K562 (cell line): ENCODE measurements around the gene ANKRD16. TPM values are rescaled to one million over a fixed set of nuclear protein-coding genes. Genes with fewer than 3 reads are reported as not detected.

Source experiments
- ATAC-seq: fragments of 200-7000 bp; cut with Tn5 transposase; 3 replicates; pipeline ENCODE4 v1.9.1; 2020; ENCODE audit warnings: moderate library complexity
- BruUV-seq: library from RNA; stranded (reverse); fragments of 400-500 nt; replicated peaks from 2 replicates; lab custom pipeline; 2021; lab: Mats Ljungman, UMichigan
- CTCF ChIA-PET: fragments of 300-600 bp; formaldehyde crosslinking; extraction: SDS; loops from one replicate; lab custom pipeline; 2021; ENCODE audit warnings: low intra/inter-chr PET ratio; lab: Yijun Ruan, JAX
- POLR2A ChIA-PET: fragments of 300-600, 350-650 bp; sonication (Branson Sonifier 250); formaldehyde crosslinking; extraction: SDS; loops from one replicate; lab custom pipeline; 2021; ENCODE audit warnings: antibody characterized with exemption, inconsistent platforms; lab: Yijun Ruan, JAX
- DNase-seq, 4 experiments: peaks; one replicate each; pipeline versions ENCODE4 v3.0.0 to v3.0.0-alpha.2; 2011 to 2018; ENCODE audit warnings: low spot score in 3 of 4, mixed read lengths in 3 of 4; ENCODE audit errors: extremely low read depth in 1 of 4
- FAIRE-seq: peaks from 2 replicates; lab custom pipeline; 2011; peaks lifted over from hg19 to GRCh38; lab: Jason Lieb, UNC
- H2AFZ ChIP-seq: 2 replicates; pipeline ENCODE4 v1.6.0; 2011; ENCODE audit warnings: low read depth, low read length, control low read depth, inconsistent platforms
- H3K27ac ChIP-seq: fragments of 200-600 bp; 3 replicates; pipeline ENCODE4 v1.8.0; 2011; ENCODE audit warnings: low read depth, mild to moderate bottlenecking, control low read depth, inconsistent platforms, low read length, moderate library complexity, mixed read lengths; ENCODE audit errors: extremely low read depth
- H3K27me3 ChIP-seq, 2 experiments: fragments of 300-600 bp in 1 of 2; 2 replicates in 1 of 2; 3 replicates in 1 of 2; pipeline versions ENCODE4 v1.6.0 to v1.8.0; 2011; ENCODE audit warnings: inconsistent platforms in 2 of 2, low read length in 2 of 2, mild to moderate bottlenecking in 1 of 2, mixed read lengths in 1 of 2, moderate library complexity in 1 of 2; ENCODE audit not compliant: control insufficient read depth in 2 of 2, insufficient read depth in 2 of 2
- H3K36me3 ChIP-seq: fragments of 300-600 bp; 3 replicates; pipeline ENCODE4 v1.8.0; 2011; ENCODE audit warnings: mild to moderate bottlenecking, low read length, inconsistent platforms; ENCODE audit not compliant: control insufficient read depth, insufficient read depth
- H3K4me1 ChIP-seq, 2 experiments: fragments of 200-600 bp in 1 of 2; replicated peaks in 1 of 2; 2 replicates in 1 of 2; 3 replicates in 1 of 2; pipeline versions ENCODE4 v1.5.1 to v1.8.0; 2011; ENCODE audit warnings: inconsistent platforms in 2 of 2, low read length in 2 of 2, mild to moderate bottlenecking in 1 of 2, mixed read lengths in 1 of 2, moderate library complexity in 1 of 2; ENCODE audit not compliant: control insufficient read depth in 2 of 2, insufficient read depth in 2 of 2
- H3K4me2 ChIP-seq: 2 replicates; pipeline ENCODE4 v1.6.1; 2011; ENCODE audit warnings: low read length, control low read depth, inconsistent platforms, mixed read lengths; ENCODE audit not compliant: insufficient read depth
- H3K4me3 ChIP-seq: fragments of 200-600 bp; sonication (generic), shearing (Covaris generic); 2 replicates; pipeline ENCODE4 v1.5.1; 2016; ENCODE audit warnings: control low read depth, inconsistent platforms
- H3K79me2 ChIP-seq: fragments of 200-600 bp; 3 replicates; pipeline ENCODE4 v1.8.0; 2011; ENCODE audit warnings: low read length, inconsistent platforms; ENCODE audit not compliant: control insufficient read depth, insufficient read depth
- H3K9ac ChIP-seq, 2 experiments: 2 replicates each; pipeline versions ENCODE4 v1.6.0 to v1.6.1; 2011; ENCODE audit warnings: low read depth in 2 of 2, low read length in 2 of 2, control low read depth in 1 of 2, inconsistent platforms in 1 of 2, mild to moderate bottlenecking in 1 of 2, mixed read lengths in 1 of 2; ENCODE audit not compliant: insufficient read depth in 1 of 2
- H3K9me1 ChIP-seq: one replicate; pipeline ENCODE4 v1.6.0; 2011; ENCODE audit warnings: inconsistent platforms, mild to moderate bottlenecking, low read length, moderate library complexity; ENCODE audit not compliant: control insufficient read depth, insufficient read depth
- H3K9me3 ChIP-seq: replicated peaks from 2 replicates; pipeline ENCODE4 v1.5.1; 2011; ENCODE audit warnings: low read depth, low read length, inconsistent platforms; ENCODE audit not compliant: control insufficient read depth, insufficient read depth
- H4K20me1 ChIP-seq: replicated peaks from 2 replicates; pipeline ENCODE4 v1.6.1; 2011; ENCODE audit warnings: low read length, inconsistent platforms, mixed read lengths; ENCODE audit not compliant: control insufficient read depth, insufficient read depth
- ARID3A ChIP-seq: IDR thresholded peaks from 2 replicates; pipeline ENCODE4 v1.6.1; 2012; ENCODE audit warnings: low read depth, low read length, improper control_type of control experiment, borderline replicate concordance
- CBFB ChIP-seq: sonication (generic); formaldehyde crosslinking; IDR thresholded peaks from 2 replicates; pipeline ENCODE4 v1.4.0; 2020; ENCODE audit warnings: mild to moderate bottlenecking, missing genetic modification reagents
- ZC3H4 ChIP-seq: sonication (generic); formaldehyde crosslinking; IDR thresholded peaks from 2 replicates; pipeline ENCODE4 v1.9.0; 2021; ENCODE audit warnings: missing genetic modification reagents, borderline replicate concordance
- ZNF740 ChIP-seq, 3 experiments: fragments of 200-800 bp in 1 of 3; sonication (Bioruptor generic) in 1 of 3; sonication (generic) in 1 of 3; formaldehyde crosslinking in 1 of 3; IDR thresholded peaks; 2 replicates each; pipeline versions ENCODE4 v1.6.1 to v1.8.0; 2016 to 2022; ENCODE audit warnings: mild to moderate bottlenecking in 2 of 3, missing compliant biosample characterization in 2 of 3, missing genetic modification characterization in 2 of 3, missing genetic modification reagents in 1 of 3
- WGBS: fragments of 100-300 bp; shearing (Covaris generic); methylation state at CpG from one replicate; pipeline ENCODE4 v1.1.6; 2016; ENCODE audit warnings: low coverage, mixed read lengths; ENCODE audit not compliant: insufficient coverage; ENCODE audit errors: missing lambda C conversion rate; 5-methylcytosine and 5-hydroxymethylcytosine counted together
- in situ Hi-C: fragments of 300-500 bp; cut with MboI; formaldehyde crosslinking; loops from 4 replicates; pipeline ENCODE4 v1.15.0; 2018; ENCODE audit warnings: inconsistent platforms, mixed read lengths
- intact Hi-C: fragments of 100-400 bp; cut with micrococcal nuclease; formaldehyde crosslinking; loops from 2 replicates; pipeline ENCODE4 v1.14.2; 2022
- polyA plus RNA-seq, 8 experiments: library from polyadenylated mRNA; depleted of rRNA in 4 of 8; stranded (reverse) in 5 of 8; unstranded in 3 of 8; fragments of >200 nt; fragmentation: Nextera tagmentation in 2 of 8; fragmentation: Illumina TruSeq in 1 of 8; extraction: Ambion mirVana in 2 of 8; extraction: Trizol in 1 of 8; gene quantifications; 2 replicates each; pipeline versions ENCODE4 v1.2.1 to v1.2.3, GENCODE V29; 2011 to 2014; ENCODE audit warnings: inconsistent platforms in 1 of 8, missing spikeins in 1 of 8
- total RNA-seq, 7 experiments: library from RNA; depleted of rRNA in 6 of 7; stranded (reverse); fragments of >200 nt in 6 of 7; fragmentation: Illumina TruSeq in 2 of 7; extraction: Trizol in 2 of 7; gene quantifications; 2 replicates each; pipeline versions ENCODE4 v1.2.1 to v1.2.3, GENCODE V29; 2011 to 2021; ENCODE audit warnings: low replicate concordance in 1 of 7

Gene ANKRD16
- total and polyA plus RNA-seq, 9 of the 15 experiments (the other 6 are each of a cell fraction or from before 2014, with no cell fraction given), result 1.5 to 16.0 (median 9.5) TPM

- Histone ChIP-seq H3K36me3 (peaks cover 69% of the 10 kb centered on the region), H3K4me1 (peaks cover 0 to 7% of the 10 kb centered on the region in 2 experiments; a peak in 2 of 5 replicates), H2AFZ (no peak overlapping the region), H3K9ac (no peak overlapping the region), H3K27ac (no peak overlapping the region), H3K9me1 (no peaks in the 10 kb centered on the region), H3K9me3 (no peaks in the 10 kb centered on the region), H3K27me3 (no peaks in the 10 kb centered on the region), H3K4me3 (no peak overlapping the region), H3K4me2 (no peak overlapping the region), H4K20me1 (no peaks in the 10 kb centered on the region), H3K79me2 (peaks cover 64% of the 10 kb centered on the region)
- intact Hi-C loops (no loop called here), in situ Hi-C loops (no loop called here)
- WGBS, result 97% methylated on average over 3 of the region's 4 CpGs
- DNase-seq (no peak), ATAC-seq (no peak), FAIRE-seq (no peak)
- TF ChIP-seq ZC3H4 (CRISPR knock-in tag), result no peak
- no peak for TF ChIP-seq ZNF740 (CRISPR knock-in tag; IDR thresholded peaks at IDR 0.05)
- TF ChIP-seq ZNF740 (tag; IDR thresholded peaks at IDR 0.05), result no peak
- no peak for TF ChIP-seq ARID3A
- no peak for TF ChIP-seq CBFB (CRISPR knock-in tag)
- ChIA-PET CTCF (no interaction called here), POLR2A (interaction anchor here (0.6 to 1.4 kb wide), 2 partner anchors 10 to 14 kb away, joined by 3 to 5 read pairs; no protein-coding TSS in a partner anchor)
- no TSS peak for BruUV-seq
Measured at GRCh38 chr10:5904227-5904626, 14.5 kb upstream of the ANKRD16 start.
